Neural cell (in vitro differentiated cells): ENCODE results near the gene ATP5F1D. TPM values are rescaled to one million over a fixed set of nuclear protein-coding genes. Genes with fewer than 3 reads are reported as not detected.

ENCODE experiments used
- H2AFZ ChIP-seq: fragments of 200-600, 300-800 bp; sonication (generic), shearing (Covaris generic); 2 replicates; pipeline ENCODE4 v1.6.0; 2014; ENCODE audit warnings: low read depth, mild to moderate bottlenecking, antibody characterized with exemption, low read length, moderate library complexity
- H3F3A ChIP-seq: fragments of 200-600 bp; shearing (Covaris generic); 2 replicates; pipeline ENCODE4 v1.6.1; 2016; ENCODE audit warnings: mild to moderate bottlenecking, moderate library complexity, mixed read lengths, antibody characterized with exemption, low read length; ENCODE audit not compliant: insufficient read depth, poor library complexity, severe bottlenecking
- H3K27ac ChIP-seq: fragments of 200-600, 300-800 bp; sonication (generic), shearing (Covaris generic); 2 replicates; pipeline ENCODE4 v1.5.1; 2014; ENCODE audit warnings: mild to moderate bottlenecking, low read length, moderate library complexity
- H3K27me3 ChIP-seq: fragments of 300-800, 200-600 bp; sonication (generic), shearing (Covaris generic); 2 replicates; pipeline ENCODE4 v1.6.0; 2014; ENCODE audit warnings: mild to moderate bottlenecking, low read depth, low read length, moderate library complexity; ENCODE audit not compliant: insufficient read depth
- H3K36me3 ChIP-seq: fragments of 300-800, 200-600 bp; sonication (generic), shearing (Covaris generic); 2 replicates; pipeline ENCODE4 v1.5.1; 2014; ENCODE audit warnings: mild to moderate bottlenecking, antibody characterized with exemption, low read length, moderate library complexity; ENCODE audit not compliant: insufficient read depth
- H3K4me2 ChIP-seq: fragments of 300-800, 200-600 bp; sonication (generic), shearing (Covaris generic); 2 replicates; pipeline ENCODE4 v1.6.0; 2014; ENCODE audit warnings: mild to moderate bottlenecking, low read length
- H3K4me3 ChIP-seq: fragments of 300-800, 200-600 bp; sonication (generic), shearing (Covaris generic); 2 replicates; pipeline ENCODE4 v1.5.1; 2014; ENCODE audit warnings: mild to moderate bottlenecking, low read length, moderate library complexity
- H3K79me2 ChIP-seq: fragments of 200-600 bp; shearing (Covaris generic); replicated peaks from 2 replicates; pipeline ENCODE4 v1.6.0; 2014; ENCODE audit warnings: mild to moderate bottlenecking, low read length, moderate library complexity; ENCODE audit not compliant: insufficient read depth
- H3K9ac ChIP-seq: fragments of 300-800, 200-600 bp; sonication (generic), shearing (Covaris generic); 2 replicates; pipeline ENCODE4 v1.6.1; 2016; ENCODE audit warnings: mild to moderate bottlenecking, low read length, mixed read lengths
- H3K9me2 ChIP-seq: fragments of 200-600 bp; shearing (Covaris generic); 2 replicates; pipeline ENCODE4 v1.6.1; 2016; ENCODE audit warnings: mild to moderate bottlenecking, low read length, mixed read lengths; ENCODE audit not compliant: insufficient read depth
- H3K9me3 ChIP-seq: fragments of 200-600, 300-800 bp; sonication (generic), shearing (Covaris generic); 2 replicates; pipeline ENCODE4 v1.6.1; 2016; ENCODE audit warnings: mild to moderate bottlenecking, mixed run types, low read length, moderate library complexity, mixed read lengths
- H4K20me1 ChIP-seq: fragments of 200-600 bp; shearing (Covaris generic); 2 replicates; pipeline ENCODE4 v1.6.1; 2016; ENCODE audit warnings: mild to moderate bottlenecking, mixed run types; ENCODE audit not compliant: insufficient read depth
- EP300 ChIP-seq: fragments of 450-650 bp; conservative IDR thresholded peaks from 2 replicates; pipeline ENCODE4 v1.6.1; 2014; ENCODE audit warnings: antibody characterized with exemption, mild to moderate bottlenecking, moderate library complexity; ENCODE audit not compliant: poor library complexity, severe bottlenecking
- EZH2 ChIP-seq: fragments of 200-600, 300-800 bp; shearing (Covaris generic), sonication (generic); IDR thresholded peaks from 2 replicates; pipeline ENCODE4 v1.6.1; 2014; ENCODE audit warnings: antibody characterized with exemption, low read length, borderline replicate concordance, mild to moderate bottlenecking; ENCODE audit not compliant: insufficient read depth, poor library complexity, severe bottlenecking
- MXI1 ChIP-seq: fragments of 450-650 bp; conservative IDR thresholded peaks from 2 replicates; pipeline ENCODE4 v1.6.1; 2014; ENCODE audit warnings: antibody characterized with exemption, mild to moderate bottlenecking; ENCODE audit not compliant: poor library complexity, severe bottlenecking
- POLR2AphosphoS5 ChIP-seq: IDR thresholded peaks from 2 replicates; pipeline ENCODE4 v1.6.1; 2012
- RAD21 ChIP-seq: fragments of 450-650 bp; conservative IDR thresholded peaks from 2 replicates; pipeline ENCODE4 v1.6.1; 2014; ENCODE audit warnings: antibody characterized with exemption, mild to moderate bottlenecking, moderate library complexity
- SMC3 ChIP-seq: fragments of 450-650 bp; conservative IDR thresholded peaks from 2 replicates; pipeline ENCODE4 v1.6.1; 2014; ENCODE audit warnings: antibody characterized with exemption, mild to moderate bottlenecking, moderate library complexity; ENCODE audit not compliant: poor library complexity
- polyA plus RNA-seq: library from polyadenylated mRNA; depleted of rRNA; stranded (reverse); fragments of >200 nt; gene quantifications from 2 replicates; pipeline ENCODE4 v1.2.3, GENCODE V29; 2014
- TF ChIP-seq, protein P1 (sequence below): IDR thresholded peaks from 2 replicates; pipeline ENCODE4 v1.6.1; 2012; ENCODE audit warnings: borderline replicate concordance
- TF ChIP-seq, protein P2 (sequence below): fragments of 450-650 bp; IDR thresholded peaks from 2 replicates; pipeline ENCODE4 v1.5.1; 2014; ENCODE audit warnings: antibody characterized with exemption, mild to moderate bottlenecking, moderate library complexity; ENCODE audit not compliant: poor library complexity, severe bottlenecking

ATP5F1D gene
- polyA plus RNA-seq, 1 donor from 2014 or later: 47.8 TPM

DNA sequence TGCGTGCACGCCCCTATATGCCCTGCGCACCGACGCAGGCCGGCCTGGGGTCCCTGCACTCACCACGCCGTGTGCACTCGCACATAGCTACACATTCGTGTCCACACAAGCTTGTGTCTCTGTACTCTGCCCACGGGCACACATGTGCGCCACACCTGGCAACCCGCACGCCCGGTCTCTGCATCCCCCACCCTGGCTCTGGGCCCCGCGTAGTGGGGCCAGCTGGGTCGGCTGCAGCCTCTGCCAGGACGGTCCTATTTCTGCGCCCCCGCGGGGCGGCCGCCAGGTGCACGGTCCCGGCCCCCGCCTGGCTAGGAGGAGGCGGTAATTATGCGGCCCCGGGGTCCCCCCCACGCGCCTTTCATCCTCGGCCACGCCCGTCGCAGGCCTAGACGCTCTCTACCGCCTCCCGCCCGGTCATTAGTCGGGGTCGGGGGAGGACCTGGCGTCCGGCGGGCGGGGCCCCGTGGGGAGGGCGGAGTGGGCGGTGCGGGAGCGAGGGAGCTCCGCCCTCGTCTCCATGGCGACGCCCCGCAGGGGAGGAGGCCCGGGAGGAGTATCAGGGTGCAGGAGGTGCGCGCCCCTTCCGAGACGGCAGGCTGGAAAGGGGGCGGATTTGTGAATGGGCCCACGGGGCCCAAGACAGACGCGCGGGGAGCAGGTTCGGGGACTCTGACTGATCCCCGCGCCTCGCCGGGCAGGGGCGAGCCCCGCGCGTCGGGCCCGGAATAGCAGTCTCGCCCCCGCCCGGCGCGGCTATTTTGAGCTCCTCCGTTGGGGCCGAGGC, 24.8 kb downstream of the ATP5F1D start:
- no peaks in the 10 kb centered on the region for H3K9me3 ChIP-seq
- TF ChIP-seq POLR2AphosphoS5 (peak; percentile 5), SMC3 (no peak)

DNA sequence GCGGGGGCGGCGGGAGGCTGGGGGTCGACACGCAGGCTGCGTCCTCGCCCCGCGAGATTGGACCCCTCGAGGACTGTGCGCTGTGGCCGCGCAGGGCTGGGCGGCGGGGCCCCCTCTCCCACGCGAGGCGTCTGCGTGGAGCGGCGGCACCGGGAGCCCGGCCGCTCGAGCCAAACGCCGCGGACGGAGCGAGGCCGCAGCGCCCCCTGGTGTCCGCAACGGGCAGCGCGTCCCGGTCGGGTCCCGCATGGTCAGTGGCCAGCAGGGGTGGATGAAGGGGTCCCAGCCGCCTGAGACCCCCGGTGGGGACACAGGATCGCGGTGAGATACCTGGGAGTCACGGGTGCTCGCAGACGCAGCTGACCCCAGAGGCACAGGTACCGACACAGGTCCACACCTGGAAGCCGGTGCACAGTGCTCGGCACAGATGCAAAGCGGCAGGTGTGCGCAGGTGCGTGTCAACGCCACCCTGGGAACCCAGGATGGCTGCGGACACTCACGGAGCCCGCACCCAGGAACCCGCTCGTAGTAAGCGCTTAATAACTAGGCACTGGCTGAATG, 25.4 kb downstream of the ATP5F1D start:
- peaks cover 32% of the 10 kb centered on the region for H3K79me2 ChIP-seq
- no peaks in the 10 kb centered on the region for H3K36me3 ChIP-seq
- peak overlapping the region; percentile 71 for H3K4me3 ChIP-seq
- H3K9ac ChIP-seq: peak overlapping the region; percentile 90
- no peak for TF ChIP-seq POLR2AphosphoS5
- TF ChIP-seq RAD21: peak; percentile 82
- TF ChIP-seq, protein P1, sequence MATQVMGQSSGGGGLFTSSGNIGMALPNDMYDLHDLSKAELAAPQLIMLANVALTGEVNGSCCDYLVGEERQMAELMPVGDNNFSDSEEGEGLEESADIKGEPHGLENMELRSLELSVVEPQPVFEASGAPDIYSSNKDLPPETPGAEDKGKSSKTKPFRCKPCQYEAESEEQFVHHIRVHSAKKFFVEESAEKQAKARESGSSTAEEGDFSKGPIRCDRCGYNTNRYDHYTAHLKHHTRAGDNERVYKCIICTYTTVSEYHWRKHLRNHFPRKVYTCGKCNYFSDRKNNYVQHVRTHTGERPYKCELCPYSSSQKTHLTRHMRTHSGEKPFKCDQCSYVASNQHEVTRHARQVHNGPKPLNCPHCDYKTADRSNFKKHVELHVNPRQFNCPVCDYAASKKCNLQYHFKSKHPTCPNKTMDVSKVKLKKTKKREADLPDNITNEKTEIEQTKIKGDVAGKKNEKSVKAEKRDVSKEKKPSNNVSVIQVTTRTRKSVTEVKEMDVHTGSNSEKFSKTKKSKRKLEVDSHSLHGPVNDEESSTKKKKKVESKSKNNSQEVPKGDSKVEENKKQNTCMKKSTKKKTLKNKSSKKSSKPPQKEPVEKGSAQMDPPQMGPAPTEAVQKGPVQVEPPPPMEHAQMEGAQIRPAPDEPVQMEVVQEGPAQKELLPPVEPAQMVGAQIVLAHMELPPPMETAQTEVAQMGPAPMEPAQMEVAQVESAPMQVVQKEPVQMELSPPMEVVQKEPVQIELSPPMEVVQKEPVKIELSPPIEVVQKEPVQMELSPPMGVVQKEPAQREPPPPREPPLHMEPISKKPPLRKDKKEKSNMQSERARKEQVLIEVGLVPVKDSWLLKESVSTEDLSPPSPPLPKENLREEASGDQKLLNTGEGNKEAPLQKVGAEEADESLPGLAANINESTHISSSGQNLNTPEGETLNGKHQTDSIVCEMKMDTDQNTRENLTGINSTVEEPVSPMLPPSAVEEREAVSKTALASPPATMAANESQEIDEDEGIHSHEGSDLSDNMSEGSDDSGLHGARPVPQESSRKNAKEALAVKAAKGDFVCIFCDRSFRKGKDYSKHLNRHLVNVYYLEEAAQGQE: peak; percentile 5
- peak; percentile 66 for TF ChIP-seq EP300
- TF ChIP-seq MXI1: peak; percentile 60
- TF ChIP-seq, protein P2, sequence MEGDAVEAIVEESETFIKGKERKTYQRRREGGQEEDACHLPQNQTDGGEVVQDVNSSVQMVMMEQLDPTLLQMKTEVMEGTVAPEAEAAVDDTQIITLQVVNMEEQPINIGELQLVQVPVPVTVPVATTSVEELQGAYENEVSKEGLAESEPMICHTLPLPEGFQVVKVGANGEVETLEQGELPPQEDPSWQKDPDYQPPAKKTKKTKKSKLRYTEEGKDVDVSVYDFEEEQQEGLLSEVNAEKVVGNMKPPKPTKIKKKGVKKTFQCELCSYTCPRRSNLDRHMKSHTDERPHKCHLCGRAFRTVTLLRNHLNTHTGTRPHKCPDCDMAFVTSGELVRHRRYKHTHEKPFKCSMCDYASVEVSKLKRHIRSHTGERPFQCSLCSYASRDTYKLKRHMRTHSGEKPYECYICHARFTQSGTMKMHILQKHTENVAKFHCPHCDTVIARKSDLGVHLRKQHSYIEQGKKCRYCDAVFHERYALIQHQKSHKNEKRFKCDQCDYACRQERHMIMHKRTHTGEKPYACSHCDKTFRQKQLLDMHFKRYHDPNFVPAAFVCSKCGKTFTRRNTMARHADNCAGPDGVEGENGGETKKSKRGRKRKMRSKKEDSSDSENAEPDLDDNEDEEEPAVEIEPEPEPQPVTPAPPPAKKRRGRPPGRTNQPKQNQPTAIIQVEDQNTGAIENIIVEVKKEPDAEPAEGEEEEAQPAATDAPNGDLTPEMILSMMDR: peak; percentile 98
- no peak for TF ChIP-seq EZH2
- peak; percentile 92 for TF ChIP-seq SMC3
- no peaks in the 10 kb centered on the region for H3K27me3 ChIP-seq
- no peak overlapping the region for H2AFZ ChIP-seq
- H3K27ac ChIP-seq: peak overlapping the region; percentile 68
- H3K9me2 ChIP-seq: no peaks in the 10 kb centered on the region
- no peaks in the 10 kb centered on the region for H3K9me3 ChIP-seq
- peaks cover 17% of the 10 kb centered on the region for H4K20me1 ChIP-seq
- no peaks in the 10 kb centered on the region for H3F3A ChIP-seq
- H3K4me2 ChIP-seq: peak overlapping the region; percentile 84

More for the DNA sequence above, 24.8 kb downstream of the ATP5F1D start:
- Histone ChIP-seq H3K9ac (peak overlapping the region; percentile 90), H3K4me2 (peak overlapping the region; percentile 51), H3K27me3 (no peaks in the 10 kb centered on the region), H3K36me3 (no peaks in the 10 kb centered on the region), H3K4me3 (peak overlapping the region; percentile 71), H3K79me2 (peaks cover 29% of the 10 kb centered on the region), H3F3A (no peaks in the 10 kb centered on the region), H3K9me2 (no peaks in the 10 kb centered on the region), H4K20me1 (peaks cover 17% of the 10 kb centered on the region), H2AFZ (no peak overlapping the region), H3K27ac (peak overlapping the region; percentile 68)
